Activated effector memory CD4-positive, alpha-beta T cell treated with anti-CD3 and anti-CD28 coated beads, Interleukin-2, amount 50 U/mL, for 16 hours (primary cell): ENCODE results near the gene ANKS1B.

Experiments
- DNase-seq: peaks from one replicate; pipeline ENCODE4 v3.0.0-alpha.2; 2020

Gene ANKS1B

DNA sequence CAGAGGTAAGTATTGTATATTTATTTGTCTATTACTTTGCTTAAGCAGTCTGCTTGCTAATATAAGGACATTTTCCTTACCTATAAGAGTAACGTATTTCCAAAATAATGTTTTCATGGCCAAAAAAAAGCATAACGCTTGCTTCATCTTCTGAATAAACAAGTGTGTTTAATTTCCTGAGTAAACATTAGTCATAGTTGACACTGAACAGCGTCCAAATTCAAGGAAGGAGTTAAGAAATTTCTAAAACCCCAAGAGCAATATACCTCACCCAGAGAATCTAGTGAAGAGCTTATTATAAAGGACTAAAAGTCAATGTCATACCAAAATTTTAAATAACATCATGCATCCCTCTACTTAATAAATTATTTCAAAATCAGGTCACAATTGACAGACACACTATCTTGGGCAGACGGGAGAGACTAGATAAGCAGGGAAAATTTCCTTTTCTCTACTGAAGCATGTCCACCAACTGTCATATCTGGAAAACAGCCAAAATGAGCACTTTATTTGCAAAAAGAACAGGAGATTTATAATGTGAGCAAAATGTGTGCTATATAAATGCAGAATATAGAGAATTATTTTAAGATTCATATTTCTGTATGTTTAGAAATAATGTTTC is 25.1 kb downstream of the ANKS1B start:
- no peak for DNase-seq

DNA sequence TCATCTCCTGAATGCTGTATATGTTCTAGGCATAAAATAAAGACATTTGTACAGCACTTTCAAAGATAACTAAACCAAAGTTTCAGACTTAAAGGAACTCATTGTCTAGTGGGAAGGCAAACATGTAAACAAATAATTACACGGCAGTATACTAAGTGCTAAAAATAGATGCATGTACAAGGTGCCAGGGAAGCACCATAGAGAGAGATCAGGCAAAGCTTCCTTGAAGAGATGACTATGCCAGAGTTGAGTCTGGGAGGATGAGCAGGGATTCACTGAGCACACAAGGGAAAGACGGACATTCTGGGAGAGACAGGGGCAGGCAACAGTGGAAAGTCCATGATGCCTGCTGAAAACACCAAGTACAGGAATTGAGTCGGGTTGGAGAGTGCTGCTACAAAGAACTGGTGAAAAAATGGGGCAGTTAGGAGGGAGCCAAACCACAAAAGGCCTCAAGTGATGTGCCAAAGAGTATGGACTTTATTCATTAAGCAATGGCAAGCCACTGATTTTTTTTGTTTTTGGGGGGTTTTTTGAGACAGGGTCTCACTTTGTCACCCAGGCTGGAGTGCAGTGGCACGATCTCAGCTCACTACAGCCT is 26.8 kb downstream of the ANKS1B start:
- DNase-seq: no peak

- DNase-seq: no peak
Observed at GRCh38 chr12:99954724-99955123, 30.0 kb downstream of the ANKS1B start.

- no peak for DNase-seq
Observed at GRCh38 chr12:99948370-99948769, 36.4 kb downstream of the ANKS1B start.

DNA sequence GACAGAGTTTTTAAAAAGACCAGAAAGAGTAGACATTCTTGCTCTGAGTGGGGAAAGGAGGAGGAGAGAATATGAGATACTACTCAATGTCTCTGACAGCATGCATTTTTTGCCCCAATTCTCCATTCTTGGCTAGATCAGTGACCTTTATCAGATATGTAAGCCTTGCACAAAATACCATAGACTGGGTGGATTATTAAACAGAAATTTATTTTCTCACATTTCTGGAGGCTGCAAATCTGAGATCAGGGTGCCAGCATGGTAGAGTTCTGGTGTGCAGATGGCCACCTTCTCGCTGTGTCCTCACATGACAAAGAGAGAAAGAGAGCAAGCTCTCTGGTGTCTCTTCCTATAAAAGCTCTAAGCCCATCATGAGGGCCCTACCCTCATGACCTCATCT is 38.6 kb downstream of the ANKS1B start:
- DNase-seq: no peak

- no peak for DNase-seq
Observed at GRCh38 chr12:99935608-99936007, 49.1 kb downstream of the ANKS1B start.

- no peak for DNase-seq
Observed at GRCh38 chr12:99926511-99927169, 58.1 kb downstream of the ANKS1B start.

- DNase-seq: no peak
Observed at GRCh38 chr12:99920353-99920960, 64.3 kb downstream of the ANKS1B start.

DNA sequence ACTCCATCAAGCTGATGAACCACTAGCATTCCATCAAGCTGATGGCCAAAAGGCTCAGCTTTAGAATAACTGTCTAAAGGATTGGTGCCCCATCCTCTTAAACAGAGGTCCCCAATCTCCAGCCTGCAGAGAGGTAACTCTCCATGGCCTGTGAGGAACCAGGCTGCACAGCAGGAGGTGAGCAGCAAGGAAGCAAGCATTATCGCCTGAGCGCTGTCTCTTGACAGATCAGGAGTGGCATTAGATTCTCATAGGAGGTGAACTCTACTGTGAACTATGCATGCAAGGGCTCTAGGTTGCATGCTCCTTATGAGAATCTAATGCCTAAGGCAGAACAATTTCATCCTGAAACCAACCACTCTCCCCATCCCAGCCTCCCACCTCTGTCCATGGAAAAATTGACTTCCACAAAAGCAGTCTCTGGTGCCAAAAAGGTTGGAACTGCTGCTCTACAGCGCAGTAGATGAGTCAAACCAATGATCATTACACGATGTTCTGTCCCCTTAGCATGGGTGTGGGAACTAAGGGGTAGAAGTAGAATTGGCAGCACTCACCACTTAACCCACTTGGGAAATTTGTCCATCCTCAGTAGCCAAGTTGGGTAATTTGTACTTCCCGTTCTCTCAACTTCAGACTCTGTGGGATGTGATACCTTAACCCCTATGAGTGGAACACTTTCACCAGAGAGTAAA is 66.9 kb downstream of the ANKS1B start:
- DNase-seq: no peak

DNA sequence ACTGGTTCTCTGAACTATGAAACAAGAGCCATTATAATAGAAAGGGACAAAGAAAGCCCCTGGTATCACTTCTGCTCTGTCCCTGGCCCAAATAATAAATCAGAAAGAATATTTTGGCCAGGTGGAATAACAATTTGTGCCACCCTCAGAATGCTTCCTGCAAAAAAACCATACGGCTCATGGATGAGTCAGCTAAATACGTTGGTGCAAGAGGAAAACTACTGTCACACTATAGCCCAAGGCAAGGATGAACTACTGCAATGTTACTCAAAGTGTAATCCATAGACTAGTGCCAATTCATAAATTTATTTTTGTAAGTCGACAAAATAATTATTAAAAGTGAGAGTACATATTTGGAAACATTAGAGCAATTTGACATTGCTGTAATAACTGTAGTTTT is 68.2 kb downstream of the ANKS1B start:
- DNase-seq: no peak

GRCh38 chr12:99915251-99916082 is 69.3 kb downstream of the ANKS1B start:
- no peak for DNase-seq

DNA sequence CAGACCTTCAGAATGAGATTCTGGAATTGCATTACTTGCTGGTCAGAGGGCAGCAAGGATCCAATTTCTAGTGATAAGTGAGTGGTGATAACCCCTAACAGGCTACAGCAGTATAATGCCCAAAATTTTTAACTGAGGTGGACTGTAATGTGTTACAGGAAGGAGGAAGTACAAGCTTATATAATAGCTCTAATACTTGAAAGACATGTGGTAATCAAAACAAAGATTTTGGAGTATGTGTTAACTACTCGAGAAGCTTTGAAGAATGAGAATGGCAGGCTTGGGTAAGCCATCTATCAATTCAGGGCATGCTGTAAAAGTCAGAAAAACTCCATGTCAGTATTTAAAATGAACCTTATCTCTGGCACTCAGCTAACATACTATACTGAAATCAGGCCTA is 70.5 kb downstream of the ANKS1B start:
- no peak for DNase-seq

GRCh38 chr12:99911967-99912366 is 72.8 kb downstream of the ANKS1B start:
- DNase-seq: no peak

DNA sequence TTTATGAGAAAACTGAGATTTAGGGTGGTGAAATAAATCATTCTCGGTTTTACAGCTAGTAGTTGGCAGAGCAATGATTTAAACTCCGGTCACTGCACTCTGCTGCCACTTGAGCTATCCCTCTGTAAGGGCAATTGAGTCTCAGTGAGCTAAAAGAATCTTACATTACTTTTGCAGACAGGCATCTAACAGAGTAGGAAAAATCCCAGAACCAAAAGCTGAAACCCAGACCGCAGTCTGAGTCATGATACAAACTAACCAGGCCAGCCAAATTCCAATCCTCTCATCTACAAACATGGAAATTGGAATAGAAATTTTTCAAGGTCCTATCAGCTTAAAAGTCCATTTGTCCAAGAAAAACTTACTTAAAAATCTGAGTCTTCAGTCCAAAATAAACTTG is 73.7 kb downstream of the ANKS1B start:
- DNase-seq: no peak

GRCh38 chr12:99910342-99910741 is 74.4 kb downstream of the ANKS1B start:
- DNase-seq: no peak

DNA sequence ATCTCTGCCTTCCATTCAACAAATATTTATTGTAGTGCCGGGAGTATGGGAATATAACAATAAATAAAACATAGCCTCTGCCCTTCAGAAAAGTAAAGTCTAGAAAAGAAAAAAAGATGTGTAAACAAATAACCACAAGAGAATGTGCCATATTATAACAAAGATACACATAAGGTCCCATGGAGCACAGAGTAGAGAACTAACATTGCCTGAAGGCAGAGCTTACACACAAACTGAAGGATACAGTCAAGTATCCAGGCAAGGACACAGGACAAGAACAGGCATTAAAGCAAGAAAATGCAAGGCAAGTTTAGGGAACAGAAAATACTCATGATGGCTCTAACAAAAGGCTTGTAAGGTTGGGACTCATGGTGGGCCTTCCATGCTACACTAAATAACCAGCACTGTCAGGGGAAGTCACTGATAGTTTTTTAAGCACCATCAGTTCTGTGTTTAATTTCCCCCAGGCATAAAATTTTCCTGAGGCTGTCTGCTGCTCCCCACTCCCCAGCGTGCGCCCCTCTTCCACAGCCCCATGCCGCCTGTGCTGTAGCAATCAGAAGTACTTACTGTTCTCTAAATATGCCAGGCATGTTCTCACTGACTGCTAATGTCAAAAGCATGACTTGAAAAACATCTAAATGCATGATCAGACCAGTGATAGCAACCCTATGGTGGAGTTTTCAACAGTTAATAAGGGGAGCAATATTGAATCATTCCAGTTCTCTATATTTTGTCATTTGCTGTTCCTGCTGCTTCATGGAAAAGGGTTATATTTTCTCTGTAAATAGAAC is 77.8 kb downstream of the ANKS1B start:
- DNase-seq: no peak

- DNase-seq: no peak
Observed at GRCh38 chr12:99901181-99901580, 83.6 kb downstream of the ANKS1B start.

- no peak for DNase-seq
Observed at GRCh38 chr12:99898645-99899044, 86.1 kb downstream of the ANKS1B start.

DNA sequence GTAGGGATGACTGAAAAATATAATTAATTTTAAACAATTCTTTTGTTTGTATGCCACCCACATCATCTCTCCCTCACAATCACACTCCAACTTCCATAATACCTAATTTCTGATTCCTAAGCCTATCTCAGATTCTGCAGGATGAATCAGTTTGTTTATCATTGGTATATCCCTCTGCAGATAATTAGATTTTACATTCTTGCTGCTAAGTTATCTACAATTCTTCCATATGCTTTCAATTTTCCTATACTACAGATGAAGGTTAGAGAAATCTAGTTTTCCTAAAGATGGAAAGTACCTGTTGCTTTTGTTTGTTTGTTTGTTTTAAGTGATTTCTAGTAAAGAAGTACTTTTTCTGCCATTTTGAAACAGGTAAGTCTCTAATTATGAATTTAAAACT is 105.3 kb downstream of the ANKS1B start:
- no peak for DNase-seq

- DNase-seq: no peak
Observed at GRCh38 chr12:99875081-99875480, 109.7 kb downstream of the ANKS1B start.

- no peak for DNase-seq
Observed at GRCh38 chr12:99870085-99870484, 114.7 kb downstream of the ANKS1B start.

DNA sequence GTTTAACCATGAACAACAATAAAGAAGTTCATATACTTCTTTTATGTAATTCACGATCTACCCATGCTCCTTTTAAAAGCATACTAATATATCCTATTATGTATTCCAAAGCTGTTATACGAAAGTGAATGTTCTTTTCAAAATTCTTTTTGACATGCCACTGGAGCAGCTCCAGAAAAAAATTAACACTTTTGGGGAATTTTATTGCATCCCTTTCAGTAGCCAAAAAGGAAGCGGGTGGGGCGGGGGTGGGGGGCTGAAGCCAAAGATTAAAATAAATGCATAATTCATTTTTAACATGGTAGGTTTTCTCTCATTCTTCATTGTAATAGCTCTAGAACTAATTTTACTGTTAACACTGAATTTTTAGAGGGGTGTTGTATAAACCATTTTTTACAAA is 123.0 kb downstream of the ANKS1B start:
- DNase-seq: no peak
